Eye (tissue), 1 donor: ENCODE measurements around the gene APCDD1L.

Experiments used
- DNase-seq: peaks from one replicate; pipeline ENCODE4 v3.0.0-alpha.2; 2015

The APCDD1L gene

DNA sequence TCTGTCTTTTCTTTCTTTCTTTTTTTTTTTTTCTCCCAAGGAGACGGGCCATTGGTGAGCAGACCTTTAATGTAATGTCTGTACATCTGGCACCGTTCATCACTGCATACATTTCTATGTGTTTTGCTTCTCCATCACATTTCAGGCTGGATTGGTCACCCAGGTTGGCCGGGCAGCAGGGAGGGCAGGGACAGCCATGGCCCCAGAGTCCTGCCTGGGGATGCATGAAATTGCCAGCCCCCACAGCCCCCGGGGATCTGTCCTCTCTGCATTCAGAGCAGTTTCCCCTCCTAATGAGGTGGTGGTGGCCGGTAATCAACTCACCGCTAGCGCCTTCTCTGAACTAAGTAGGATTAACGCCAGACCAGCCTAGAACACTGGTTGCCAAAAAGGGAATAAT is 50.4 kb downstream of the APCDD1L start:
- no peak for DNase-seq

DNA sequence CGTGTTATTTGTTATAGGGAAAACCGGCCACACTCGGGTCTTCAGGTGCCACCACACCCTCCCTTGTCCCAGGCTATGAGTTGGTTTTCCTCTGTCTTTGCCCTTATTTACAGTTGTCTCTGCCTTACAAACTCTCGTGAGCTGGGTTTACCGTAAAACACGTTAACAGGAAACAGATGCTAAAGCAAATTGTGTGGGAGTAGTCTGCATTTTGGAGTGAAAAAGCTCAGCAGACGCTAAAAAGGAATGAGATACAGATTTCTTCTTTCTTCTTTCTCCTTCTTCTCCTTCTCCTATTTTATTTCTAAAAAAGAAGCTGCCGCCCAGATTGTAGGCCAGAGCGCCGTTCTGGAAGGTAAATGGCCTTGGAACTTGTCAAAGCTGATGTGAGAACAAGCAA is 51.9 kb downstream of the APCDD1L start:
- DNase-seq, result no peak

DNA sequence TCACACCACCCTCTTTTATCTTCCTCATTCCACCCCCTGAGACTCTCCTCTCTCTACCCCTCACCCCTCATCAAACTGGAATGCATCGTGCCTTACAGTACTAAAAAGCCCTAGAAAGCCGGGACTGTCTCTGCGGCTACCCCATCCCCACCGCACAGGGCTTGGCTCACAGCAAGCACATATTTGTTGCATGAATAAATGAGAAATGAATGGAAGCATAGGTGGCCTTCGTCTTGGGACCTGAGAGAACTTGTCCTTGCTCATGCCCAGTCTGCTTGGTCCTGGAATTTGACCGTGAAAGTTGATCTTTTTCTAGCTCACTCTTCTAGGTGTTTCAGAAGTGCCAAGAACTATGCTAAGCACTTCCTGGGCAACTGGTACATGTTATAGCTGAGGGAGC is 53.3 kb downstream of the APCDD1L start:
- DNase-seq, result no peak

DNA sequence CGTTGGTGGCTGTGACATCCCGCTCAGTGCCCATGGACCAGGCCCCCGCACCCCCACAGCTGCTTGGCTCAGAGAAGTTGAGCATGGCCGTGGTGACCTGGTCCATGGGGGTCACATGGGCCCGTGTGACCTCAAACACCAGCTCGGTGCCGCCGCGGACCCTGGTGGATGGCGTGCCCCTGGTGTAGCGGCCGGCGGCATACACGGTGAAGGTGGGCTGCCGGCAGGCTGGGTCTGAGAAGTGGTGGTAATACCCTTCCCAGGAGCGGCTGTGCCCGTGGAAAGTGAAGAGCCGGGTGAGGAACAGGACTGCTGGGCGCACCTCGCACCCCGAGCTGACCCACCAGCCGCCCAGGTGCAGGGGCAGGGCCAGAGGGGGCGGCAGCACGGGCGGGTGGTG is 54.1 kb downstream of the APCDD1L start:
- DNase-seq, result no peak

- peak; percentile 23 for DNase-seq
Observed at GRCh38 chr20:58459058-58459750, 56.0 kb downstream of the APCDD1L start.

- DNase-seq, result peak; percentile 48
Observed at GRCh38 chr20:58458342-58459057, 56.7 kb downstream of the APCDD1L start.

GRCh38 chr20:58457083-58457695 is 58.0 kb downstream of the APCDD1L start:
- peak; percentile 65 for DNase-seq

- no peak for DNase-seq
Observed at GRCh38 chr20:58454460-58454859, 60.7 kb downstream of the APCDD1L start.

DNA sequence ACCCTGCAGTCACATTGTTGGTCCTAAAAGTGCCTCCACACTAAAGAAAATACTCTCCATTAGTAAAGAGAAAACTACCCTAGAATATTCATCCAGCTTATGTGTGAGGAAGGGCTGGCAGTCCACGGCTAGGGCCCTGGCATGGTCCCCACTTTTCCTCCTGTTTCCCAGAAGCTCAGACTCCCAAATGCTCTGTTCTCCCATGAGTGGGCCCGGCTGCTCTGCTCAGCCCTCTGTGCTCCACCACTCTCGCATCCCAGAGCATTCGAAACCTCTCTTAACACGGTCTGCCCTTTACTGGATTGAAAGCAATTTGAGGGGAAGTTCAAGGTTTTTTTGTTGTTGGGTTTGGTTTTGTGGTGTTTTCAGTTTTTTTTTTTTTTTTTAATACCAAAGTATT is 61.8 kb downstream of the APCDD1L start:
- DNase-seq, result no peak

GRCh38 chr20:58452667-58453255 is 62.4 kb downstream of the APCDD1L start:
- no peak for DNase-seq

GRCh38 chr20:58450254-58450653 is 64.9 kb downstream of the APCDD1L start:
- DNase-seq, result no peak

GRCh38 chr20:58449681-58450221 is 65.4 kb downstream of the APCDD1L start:
- peak; percentile 51 for DNase-seq

DNA sequence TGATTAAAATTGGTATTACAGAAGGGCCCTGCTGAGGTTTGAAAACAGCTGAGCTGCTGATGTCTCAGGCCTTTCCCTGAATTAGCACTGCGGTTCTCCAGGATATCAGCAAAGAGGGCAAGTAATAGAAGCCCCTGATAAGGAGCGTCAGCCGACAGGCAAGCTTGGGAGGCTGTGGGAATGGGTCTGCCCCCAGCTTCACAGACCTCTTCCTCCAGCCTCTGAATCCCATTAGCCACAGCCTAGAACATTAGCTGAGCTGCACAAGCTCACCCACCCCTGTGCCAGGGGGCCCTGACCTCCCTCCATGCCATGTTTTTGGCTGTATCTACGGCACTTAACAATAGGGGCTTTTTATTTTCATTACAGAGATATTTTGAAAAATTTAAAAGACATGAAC is 66.2 kb downstream of the APCDD1L start:
- DNase-seq, result no peak

DNA sequence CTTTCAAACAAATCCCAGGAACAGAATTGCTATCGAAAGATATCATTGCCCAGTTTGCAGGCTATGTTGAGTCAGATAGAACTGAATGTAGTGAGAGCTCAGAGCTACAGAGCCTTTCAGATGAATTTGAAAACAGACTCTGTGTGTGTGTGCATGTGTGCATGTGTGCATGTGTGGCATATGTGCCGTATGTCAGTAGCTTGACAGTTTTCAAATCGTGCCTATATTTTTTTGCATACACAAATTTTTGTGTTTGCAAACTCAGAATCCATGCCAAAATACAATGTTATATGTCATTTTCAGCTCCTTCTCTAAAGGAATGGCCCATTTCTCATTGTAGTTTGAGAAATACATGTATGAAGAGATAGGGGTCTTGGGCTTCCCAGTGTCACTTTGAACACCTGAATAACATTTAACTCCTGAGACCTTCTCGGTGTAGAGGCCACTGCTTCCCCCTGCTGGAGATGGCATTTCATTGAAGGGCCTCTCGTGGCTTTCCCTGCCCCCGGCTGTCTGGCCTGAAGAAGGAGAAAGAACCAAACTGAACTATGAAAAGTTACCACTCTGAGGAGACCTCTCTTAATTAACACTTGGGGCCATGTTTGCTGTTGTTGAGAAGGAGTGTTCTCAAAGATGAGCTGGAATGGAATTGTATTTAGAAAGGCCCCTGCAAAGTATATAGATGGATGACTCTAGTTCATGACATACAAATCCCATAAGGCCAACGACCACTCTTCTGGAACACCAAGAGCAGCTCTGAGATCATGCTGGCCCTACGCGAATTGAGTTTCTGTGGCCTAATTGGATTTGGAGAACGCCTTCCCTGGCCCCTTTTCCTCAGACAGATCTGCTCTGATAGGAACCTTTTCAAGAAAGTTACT is 67.4 kb downstream of the APCDD1L start:
- DNase-seq, result peak; percentile 57

GRCh38 chr20:58446960-58447265 is 68.3 kb downstream of the APCDD1L start:
- no peak for DNase-seq

GRCh38 chr20:58446264-58446959 is 68.8 kb downstream of the APCDD1L start:
- no peak for DNase-seq

- peak; percentile 81 for DNase-seq
Observed at GRCh38 chr20:58444746-58445255, 70.4 kb downstream of the APCDD1L start.

DNA sequence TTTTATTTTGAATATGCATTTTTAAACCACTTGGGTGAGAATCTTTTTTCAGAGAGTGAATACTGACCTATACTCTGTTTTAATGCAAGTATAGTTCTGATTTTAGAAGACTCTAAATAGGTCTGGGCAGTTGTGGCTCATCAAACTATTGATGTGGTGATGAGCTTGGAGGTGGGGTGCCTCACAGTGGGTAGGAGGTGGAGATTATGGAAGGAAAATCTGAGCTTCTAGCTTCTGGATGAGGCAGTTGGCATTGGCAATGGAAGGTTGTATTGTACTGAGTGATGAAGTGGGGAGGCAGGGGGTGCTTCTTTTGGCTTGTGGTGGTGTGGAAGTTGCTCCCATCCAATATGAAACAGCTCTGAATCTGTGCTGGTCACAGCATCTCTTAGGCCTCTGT is 73.5 kb downstream of the APCDD1L start:
- no peak for DNase-seq

- DNase-seq, result peak; percentile 47
Observed at GRCh38 chr20:58440021-58440767, 75.0 kb downstream of the APCDD1L start.

DNA sequence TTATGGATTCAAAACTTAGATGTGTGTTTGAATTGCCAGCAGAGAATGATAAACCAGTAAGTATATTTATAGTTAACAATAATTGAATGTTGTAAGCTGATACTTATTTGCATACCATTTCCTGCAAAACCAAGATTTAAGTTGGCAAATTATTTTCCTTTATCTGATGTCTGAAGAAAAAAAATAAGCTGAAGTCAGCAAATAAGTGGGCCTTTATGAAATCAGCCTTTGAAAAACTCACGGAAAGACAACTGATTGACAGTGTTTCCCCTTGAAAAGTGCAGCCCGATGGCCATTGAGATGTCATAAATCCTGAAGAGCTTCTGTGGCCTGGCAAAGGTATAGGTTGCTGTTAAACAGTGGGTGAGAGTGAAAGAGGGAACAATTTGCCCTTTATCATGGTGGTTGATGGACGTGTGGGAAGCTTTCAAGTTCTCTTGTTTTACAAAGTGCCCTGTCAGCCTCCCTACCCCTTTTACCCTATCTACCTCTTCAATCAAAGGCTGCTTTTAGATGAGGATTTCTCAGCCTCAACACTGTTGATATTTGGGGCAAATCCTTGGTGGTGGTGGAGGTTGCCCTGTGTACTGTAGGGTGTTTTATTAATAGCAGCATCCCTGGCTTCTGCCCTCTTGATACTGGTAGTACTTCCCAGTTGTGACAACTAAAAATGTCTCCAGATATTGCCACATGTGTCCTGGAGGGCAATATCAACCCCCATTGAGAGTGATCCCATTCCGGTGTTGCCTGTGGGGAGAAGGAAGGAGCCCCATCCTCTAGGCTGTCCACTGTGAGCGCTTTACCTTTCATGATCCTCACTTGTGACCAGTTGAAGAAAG is 76.0 kb downstream of the APCDD1L start:
- DNase-seq, result no peak
